HG02840 (cell line): ENCODE data around the gene SUOX.
"Not testable (repeated sequence)": the region's sequence is repeated elsewhere in the genome, so short reads cannot be mapped to it uniquely, and the experiment has no call there.

Experiments used
- ATAC-seq: cut with Tn5 transposase; IDR thresholded peaks from one replicate; pipeline ENCODE4 v1.9.1; 2021; ENCODE audit warnings: mild to moderate bottlenecking, moderate library complexity, moderate number of reproducible peaks; ENCODE audit not compliant: unreplicated experiment, low FRiP score

Gene SUOX

DNA sequence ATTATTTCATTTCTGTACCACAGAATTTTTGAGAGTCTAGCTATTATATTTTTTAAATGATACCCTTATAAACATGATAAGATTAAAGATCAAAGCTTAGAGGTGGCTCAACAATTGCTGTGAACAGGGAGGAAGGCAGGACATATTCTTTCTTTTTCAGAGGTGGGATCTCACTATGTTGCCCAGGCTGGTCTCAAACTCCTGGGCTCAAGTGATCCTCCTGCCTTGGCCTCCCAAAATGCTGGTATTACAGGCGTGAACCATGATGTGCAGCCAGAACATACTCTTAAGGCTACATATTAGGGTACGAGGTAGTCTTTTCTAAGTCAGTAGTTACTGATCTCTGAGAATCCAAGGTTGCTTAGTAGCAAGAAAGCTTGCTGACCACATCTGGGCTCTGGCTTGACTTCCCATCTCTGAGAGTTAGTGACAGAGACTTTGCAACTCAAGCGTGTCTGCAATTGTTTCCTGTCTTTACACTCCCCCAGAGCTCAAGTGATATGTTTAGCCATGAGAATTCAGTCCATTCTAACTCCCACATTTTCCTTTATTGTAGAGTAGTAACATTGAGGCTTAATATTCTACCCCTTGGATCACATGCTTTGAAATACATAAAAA is 14.6 kb upstream of the SUOX start:
- ATAC-seq: no peak

DNA sequence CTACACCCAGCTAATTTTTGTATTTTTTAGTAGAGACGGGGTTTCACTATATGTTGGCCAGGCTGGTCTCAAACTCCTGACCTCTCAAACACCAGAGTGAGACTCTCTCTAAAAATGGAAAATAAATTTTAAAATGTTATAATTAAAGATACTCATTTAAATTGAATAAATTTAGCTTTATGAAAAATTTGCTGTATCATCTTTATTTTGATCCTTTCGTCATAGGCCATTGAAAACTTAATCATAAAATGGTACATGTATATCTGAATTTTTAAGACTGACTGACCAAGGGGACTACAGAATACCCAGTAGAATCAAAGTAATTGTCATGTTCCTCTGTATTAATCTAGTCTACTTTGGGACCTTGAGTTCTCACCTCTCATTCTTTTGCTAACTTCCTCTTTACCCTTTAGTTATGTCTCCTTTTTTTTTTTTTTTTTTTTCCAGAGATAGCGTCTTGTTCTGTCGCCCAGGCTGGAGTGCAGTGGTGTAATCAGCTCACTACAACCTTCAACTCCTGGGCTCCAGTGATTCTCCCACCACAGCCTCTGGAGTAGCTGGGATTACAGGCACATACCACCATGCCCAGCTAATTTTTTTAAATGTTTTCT is 13.7 kb upstream of the SUOX start:
- no peak for ATAC-seq

DNA sequence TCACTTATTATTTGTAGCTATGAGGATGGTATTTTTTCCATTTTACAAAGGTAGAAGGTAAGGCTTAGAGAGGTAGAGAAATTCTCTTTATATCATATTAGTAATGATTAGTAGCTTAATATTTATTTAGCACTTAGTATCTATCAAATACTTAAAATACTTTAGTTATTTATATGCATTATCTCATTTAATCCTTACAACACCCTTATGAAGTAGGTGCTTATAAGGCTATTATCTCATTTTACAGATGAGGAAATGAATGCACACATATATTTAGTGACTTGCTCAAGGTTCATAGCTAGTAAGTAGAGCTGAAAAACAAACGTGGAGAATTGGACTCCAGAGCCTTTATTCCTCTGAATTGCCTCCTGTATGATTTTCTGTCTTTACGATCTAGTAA is 12.2 kb upstream of the SUOX start:
- no peak for ATAC-seq

DNA sequence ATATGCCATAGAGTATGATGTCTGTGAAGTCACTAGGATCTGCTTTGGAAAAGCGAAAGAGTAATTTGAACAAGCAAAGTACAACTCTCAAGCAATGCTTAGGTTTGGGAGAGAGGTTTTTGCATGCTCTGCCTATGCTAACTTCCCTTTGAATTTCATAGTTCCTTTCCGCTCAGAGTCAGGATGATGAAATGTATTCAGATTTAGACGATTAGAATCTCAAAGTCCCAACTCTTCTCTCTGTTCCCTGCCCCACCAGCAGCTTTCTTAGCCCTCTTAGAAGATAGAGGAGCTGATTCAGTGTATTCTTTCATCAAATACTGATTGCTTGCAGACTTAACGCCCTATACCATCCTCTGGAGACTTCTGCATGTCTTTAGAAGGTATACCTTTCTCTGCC is 11.7 kb upstream of the SUOX start:
- no peak for ATAC-seq

- not testable (repeated sequence) for ATAC-seq
These were observed 11.1 kb upstream of the SUOX start for GRCh38 chr12:55985976-55986375.

DNA sequence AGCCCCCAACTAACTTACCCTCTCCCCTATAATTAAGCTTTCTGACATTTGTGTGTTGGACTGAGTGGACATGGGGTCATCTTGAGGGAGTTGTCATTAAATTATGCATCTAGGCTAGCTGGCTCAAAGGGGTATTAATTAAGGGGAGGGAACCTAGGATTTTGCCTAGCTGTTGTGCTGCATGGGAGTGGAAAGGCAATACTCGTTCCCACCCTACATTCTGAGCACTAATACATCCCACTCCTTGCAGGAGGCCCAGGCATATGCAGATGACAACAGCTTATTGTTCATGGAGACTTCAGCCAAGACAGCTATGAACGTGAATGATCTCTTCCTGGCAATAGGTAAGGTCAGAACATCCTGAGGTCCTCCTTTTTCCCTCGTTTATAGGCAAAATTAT is 6.0 kb upstream of the SUOX start:
- ATAC-seq: no peak

- ATAC-seq: no peak
These were observed 3.7 kb upstream of the SUOX start for GRCh38 chr12:55993230-55993853.

DNA sequence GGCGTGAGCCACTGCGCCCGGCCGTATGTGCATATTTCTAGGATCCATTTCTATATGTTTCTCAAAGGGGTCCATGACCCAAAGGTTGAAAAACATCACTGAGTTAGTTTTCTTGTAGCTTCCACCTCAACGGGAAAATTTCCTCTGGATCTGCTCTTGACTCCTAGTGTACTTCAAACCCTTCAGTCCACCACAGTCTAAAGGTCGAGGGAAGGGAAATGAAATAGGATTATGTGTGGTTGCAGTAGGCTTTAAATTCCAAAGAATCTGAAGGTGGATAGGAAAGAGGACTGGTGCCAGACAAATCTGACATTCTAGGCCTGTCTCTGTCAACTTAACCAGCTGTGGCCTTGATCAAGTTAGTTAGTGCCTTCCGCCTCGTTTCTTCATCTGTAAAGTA is 1.7 kb upstream of the SUOX start:
- ATAC-seq: no peak

- no peak for ATAC-seq
These were observed 818 bp upstream of the SUOX start for GRCh38 chr12:55996201-55996714.

DNA sequence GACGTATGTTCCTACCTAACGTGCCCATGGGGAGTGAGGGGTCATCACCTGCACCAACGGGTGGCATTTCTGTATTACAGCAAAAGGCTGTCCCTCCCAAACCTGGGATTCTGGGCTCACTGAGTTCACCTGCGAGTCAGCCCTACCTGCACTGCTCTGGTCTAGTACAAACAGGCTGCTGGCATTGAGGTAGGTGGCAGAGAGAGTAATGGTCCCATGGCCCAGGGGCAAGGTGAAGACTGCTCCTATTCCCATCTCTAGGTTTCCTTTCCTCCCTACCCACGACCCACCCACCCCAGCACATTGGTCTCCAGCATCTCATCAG is 421 bp downstream of the SUOX start:
- no peak for ATAC-seq

- ATAC-seq: not testable (repeated sequence)
These were observed 2.4 kb downstream of the SUOX start for GRCh38 chr12:55999522-55999921.

DNA sequence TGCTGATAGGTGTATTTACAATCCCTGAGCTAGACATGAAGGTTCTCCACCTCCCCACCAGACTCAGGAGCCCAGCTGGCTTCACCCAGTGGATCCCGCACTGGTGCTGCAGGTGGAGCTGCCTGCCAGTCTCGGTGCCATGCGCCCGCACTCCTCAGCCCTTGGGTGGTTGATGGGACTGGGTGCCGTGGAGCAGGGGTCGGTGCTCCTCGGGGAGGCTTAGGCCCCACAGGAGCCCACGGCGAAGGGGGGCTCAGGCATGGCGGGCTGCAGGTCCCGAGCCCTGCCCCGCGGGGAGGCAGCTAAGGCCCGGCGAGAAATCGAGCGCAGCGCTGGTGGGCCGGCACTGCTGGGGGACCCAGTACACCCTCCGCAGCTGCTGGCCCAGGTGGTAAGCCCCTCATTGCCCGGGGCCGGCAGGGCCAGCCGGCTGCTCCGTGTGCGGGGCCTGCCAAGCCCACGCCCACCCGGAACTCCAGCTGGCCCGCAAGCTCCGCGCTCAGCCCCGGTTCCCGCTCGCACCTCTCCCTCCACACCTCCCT is 3.0 kb downstream of the SUOX start:
- ATAC-seq: not testable (repeated sequence)

GRCh38 chr12:56001487-56002100 is 4.5 kb downstream of the SUOX start:
- no peak for ATAC-seq

- not testable (repeated sequence) for ATAC-seq
These were observed 6.3 kb downstream of the SUOX start for GRCh38 chr12:56003376-56003775.

DNA sequence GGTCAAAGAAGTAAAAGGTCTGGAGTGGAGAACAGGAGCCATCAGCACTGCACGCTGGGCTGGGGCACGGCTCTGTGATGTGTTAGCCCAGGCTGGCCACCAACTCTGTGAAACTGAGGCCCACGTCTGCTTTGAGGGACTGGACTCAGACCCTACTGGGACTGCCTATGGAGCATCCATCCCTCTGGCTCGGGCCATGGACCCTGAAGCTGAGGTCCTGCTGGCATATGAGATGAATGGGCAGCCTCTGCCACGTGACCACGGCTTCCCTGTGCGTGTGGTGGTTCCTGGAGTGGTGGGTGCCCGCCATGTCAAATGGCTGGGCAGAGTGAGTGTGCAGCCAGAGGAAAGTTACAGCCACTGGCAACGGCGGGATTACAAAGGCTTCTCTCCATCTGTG is 7.1 kb downstream of the SUOX start:
- no peak for ATAC-seq

GRCh38 chr12:56007564-56008559 is 10.8 kb downstream of the SUOX start:
- no peak for ATAC-seq

DNA sequence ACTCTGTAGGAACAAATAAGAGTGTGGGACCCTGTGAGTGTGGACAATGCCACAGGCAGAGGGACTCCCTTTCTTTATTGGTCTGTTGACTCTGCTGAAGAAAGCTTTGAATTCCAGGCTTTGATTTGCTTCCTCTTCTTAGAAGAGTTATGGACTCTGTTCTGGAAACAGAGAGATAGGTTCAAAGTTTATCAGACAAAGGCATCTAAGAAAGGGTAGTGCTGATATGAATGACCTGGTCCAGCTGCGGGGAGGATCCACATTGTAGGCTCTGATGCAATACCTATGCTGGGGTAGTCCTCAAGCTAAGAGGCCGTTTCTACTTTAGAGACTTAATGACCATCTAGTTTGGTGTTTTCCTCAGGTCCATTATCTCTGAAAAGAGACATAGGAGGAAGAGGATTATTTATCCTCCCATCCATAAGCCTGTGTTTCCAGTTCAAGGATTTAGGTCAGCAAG is 13.1 kb downstream of the SUOX start:
- ATAC-seq: no peak

DNA sequence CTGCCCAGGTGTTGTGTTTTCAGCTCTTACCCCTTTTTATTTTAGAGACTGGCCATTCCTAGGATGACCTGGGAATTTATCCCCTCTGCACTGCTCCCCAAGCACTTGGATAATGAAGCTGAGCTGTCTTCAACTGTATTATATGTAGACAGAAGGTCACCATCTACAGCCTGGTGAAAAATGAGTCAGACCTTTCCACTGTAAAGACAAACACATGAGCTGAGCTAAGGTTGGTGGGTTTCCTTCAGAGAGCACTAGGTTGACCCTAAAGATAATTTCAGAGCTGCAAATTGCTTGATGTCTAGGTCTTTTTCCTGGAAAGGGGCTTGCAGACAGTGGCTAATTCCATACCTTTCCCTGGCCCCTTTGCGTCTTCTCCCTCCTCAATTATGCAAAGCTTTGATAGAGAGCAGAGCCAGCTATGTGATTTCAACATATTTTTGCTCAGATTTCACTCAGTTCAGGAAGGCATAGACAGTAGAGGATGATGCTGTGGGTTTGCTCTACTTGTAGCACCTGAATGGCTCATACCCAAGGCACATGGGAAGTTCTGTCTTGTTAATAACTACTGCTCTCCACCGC is 14.5 kb downstream of the SUOX start:
- ATAC-seq: no peak

GRCh38 chr12:56013482-56013881 is 16.4 kb downstream of the SUOX start:
- ATAC-seq: no peak

- no peak for ATAC-seq
These were observed 17.1 kb downstream of the SUOX start for GRCh38 chr12:56014205-56014604.
